ENCODE results near the gene CTIF.

DNA sequence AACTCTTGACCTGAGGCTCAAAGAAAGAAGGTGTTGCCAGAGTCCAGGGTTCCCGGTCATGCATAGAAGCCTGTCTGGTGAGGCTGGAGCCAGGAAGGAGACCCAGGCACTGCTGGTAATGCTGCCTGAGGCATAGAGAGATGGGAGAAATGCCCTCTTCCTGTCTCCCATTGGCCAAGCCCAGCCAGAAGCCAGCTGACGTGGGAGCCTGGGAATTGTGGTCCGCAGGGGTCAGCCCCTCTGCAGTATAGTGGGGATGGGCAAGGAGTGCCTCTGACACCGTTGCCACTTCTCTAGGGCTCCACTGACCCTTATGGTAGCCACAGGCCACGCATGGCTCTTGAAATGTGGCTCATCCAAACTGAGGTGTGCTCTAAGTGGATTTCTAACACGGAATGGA lies 95.7 kb downstream of the CTIF start:
- no peak for TF ChIP-seq POLR2A (IDR thresholded peaks at IDR 0.05; ENCODE audit: low read depth, low read length)
- no peak for TF ChIP-seq TAF1 (IDR thresholded peaks at IDR 0.05; ENCODE audit: borderline replicate concordance, low read depth, low read length)
